Parathyroid adenoma (tissue), 2 donors: ENCODE results near the gene BRPF1.

Experiments used
- H2AFZ ChIP-seq: fragments of 300-600 bp; sonication (generic); one replicate; pipeline ENCODE4 v1.7.0; 2017; ENCODE audit warnings: antibody characterized with exemption, mild to moderate bottlenecking
- H3K27ac ChIP-seq: fragments of 300-600 bp; sonication (generic); one replicate; pipeline ENCODE4 v1.7.0; 2017
- H3K27me3 ChIP-seq: fragments of 300-600 bp; sonication (generic); one replicate; pipeline ENCODE4 v1.7.0; 2017; ENCODE audit warnings: low read length; ENCODE audit not compliant: control insufficient read depth, insufficient read depth
- H3K36me3 ChIP-seq: fragments of 300-600 bp; sonication (generic); one replicate; pipeline ENCODE4 v1.7.0; 2017; ENCODE audit warnings: low read length; ENCODE audit not compliant: control insufficient read depth, insufficient read depth
- H3K4me1 ChIP-seq: fragments of 300-600 bp; sonication (generic); one replicate; pipeline ENCODE4 v1.7.0; 2017; ENCODE audit warnings: control low read depth
- H3K4me2 ChIP-seq: fragments of 300-600 bp; sonication (generic); one replicate; pipeline ENCODE4 v1.7.0; 2017; ENCODE audit warnings: low read length
- H3K4me3 ChIP-seq: fragments of 300-600 bp; sonication (generic); one replicate; pipeline ENCODE4 v1.7.0; 2017; ENCODE audit warnings: low read depth, low read length
- H3K79me2 ChIP-seq: fragments of 300-600 bp; sonication (generic); one replicate; pipeline ENCODE4 v1.7.0; 2017; ENCODE audit warnings: control low read depth
- H3K9ac ChIP-seq: fragments of 300-600 bp; sonication (generic); one replicate; pipeline ENCODE4 v1.7.0; 2017; ENCODE audit warnings: mild to moderate bottlenecking
- H3K9me3 ChIP-seq: fragments of 300-600 bp; sonication (generic); one replicate; pipeline ENCODE4 v1.7.0; 2017; ENCODE audit warnings: low read length; ENCODE audit not compliant: control insufficient read depth
- CTCF ChIP-seq: fragments of 300-600 bp; sonication (generic); IDR thresholded peaks from one replicate; pipeline ENCODE4 v1.7.0; 2017; ENCODE audit warnings: antibody characterized with exemption, mild to moderate bottlenecking
- donor health status: primary hyperparathyroidism.

The BRPF1 gene

DNA sequence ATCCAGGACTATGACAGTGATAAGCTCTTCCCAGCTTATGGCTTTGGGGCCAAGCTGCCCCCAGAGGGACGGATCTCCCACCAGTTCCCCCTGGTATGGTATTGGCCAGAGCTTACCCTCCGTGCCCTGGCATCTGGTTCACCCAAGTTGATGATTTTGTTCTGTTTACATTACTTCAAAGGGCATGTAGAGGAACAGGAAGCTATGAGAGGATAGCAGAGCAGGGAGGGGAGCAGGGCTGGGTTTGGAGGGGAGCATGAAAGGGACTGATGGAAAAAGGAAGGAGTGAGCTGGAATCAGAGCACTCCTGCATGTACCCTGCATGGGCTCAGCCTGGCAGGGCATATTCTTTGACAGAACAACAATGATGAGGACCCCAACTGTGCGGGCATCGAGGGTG lies 13.4 kb upstream of the BRPF1 start:
- no peak overlapping the region for H3K9ac ChIP-seq
- H2AFZ ChIP-seq: no peak overlapping the region
- no peaks in the 10 kb centered on the region for H3K9me3 ChIP-seq
- H3K4me3 ChIP-seq: no peak overlapping the region
- H3K4me2 ChIP-seq: no peak overlapping the region
- no peaks in the 10 kb centered on the region for H3K4me1 ChIP-seq
- H3K27me3 ChIP-seq: no peaks in the 10 kb centered on the region
- no peak overlapping the region for H3K27ac ChIP-seq
- TF ChIP-seq CTCF: no peak
- no peaks in the 10 kb centered on the region for H3K79me2 ChIP-seq
- H3K36me3 ChIP-seq: no peaks in the 10 kb centered on the region

GRCh38 chr3:9721015-9721699 lies 10.4 kb upstream of the BRPF1 start:
- Histone ChIP-seq H3K36me3 (no peaks in the 10 kb centered on the region), H3K27me3 (no peaks in the 10 kb centered on the region), H2AFZ (no peak overlapping the region), H3K9ac (no peak overlapping the region), H3K4me2 (no peak overlapping the region), H3K4me3 (no peak overlapping the region), H3K9me3 (no peaks in the 10 kb centered on the region), H3K4me1 (no peaks in the 10 kb centered on the region), H3K27ac (no peak overlapping the region), H3K79me2 (no peaks in the 10 kb centered on the region)
- TF ChIP-seq CTCF: no peak

- no peaks in the 10 kb centered on the region for H3K9me3 ChIP-seq
- H3K27ac ChIP-seq: no peak overlapping the region
- H3K4me3 ChIP-seq: no peak overlapping the region
- no peak overlapping the region for H2AFZ ChIP-seq
- no peak for TF ChIP-seq CTCF
- no peaks in the 10 kb centered on the region for H3K4me1 ChIP-seq
- H3K27me3 ChIP-seq: no peaks in the 10 kb centered on the region
- H3K79me2 ChIP-seq: no peaks in the 10 kb centered on the region
- H3K36me3 ChIP-seq: no peaks in the 10 kb centered on the region
- no peak overlapping the region for H3K4me2 ChIP-seq
- no peak overlapping the region for H3K9ac ChIP-seq
These were observed 9.9 kb upstream of the BRPF1 start for GRCh38 chr3:9721700-9722060.

DNA sequence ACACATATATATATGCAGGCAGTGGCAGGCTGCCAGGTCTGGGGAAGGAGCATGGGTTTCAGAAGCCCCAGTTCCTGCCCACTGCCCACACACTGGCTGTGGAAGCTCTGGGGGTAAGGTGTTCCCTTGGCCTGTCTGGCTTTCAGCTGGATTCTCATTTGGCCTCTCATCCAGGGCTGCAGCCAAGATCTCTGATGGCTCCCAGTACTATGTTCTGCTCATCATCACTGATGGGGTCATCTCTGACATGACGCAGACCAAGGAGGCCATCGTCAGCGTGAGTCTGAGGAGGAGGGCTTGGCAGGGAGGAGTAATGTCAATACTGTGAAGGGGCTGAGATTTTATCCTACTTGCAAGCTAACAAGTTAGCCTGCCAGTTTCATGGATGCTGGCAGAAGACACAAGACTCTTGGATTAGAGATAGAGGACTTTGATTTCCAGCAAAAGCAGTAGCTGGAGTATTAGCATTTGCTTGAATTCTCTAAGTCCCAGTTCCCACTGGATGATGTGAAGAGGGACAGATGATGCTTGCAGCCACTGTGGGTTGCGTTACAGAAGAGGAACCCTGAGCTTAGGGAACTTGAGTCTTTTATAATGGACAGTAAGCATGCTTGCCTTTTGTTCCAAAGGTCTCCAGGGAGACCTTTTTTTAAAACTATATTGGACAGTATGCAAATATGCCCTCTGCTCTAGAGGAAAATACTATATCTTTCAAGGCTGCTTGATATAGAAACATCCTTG lies 5.6 kb upstream of the BRPF1 start:
- H3K27me3 ChIP-seq: no peaks in the 10 kb centered on the region
- no peak overlapping the region for H2AFZ ChIP-seq
- no peaks in the 10 kb centered on the region for H3K9me3 ChIP-seq
- no peaks in the 10 kb centered on the region for H3K79me2 ChIP-seq
- no peak overlapping the region for H3K4me2 ChIP-seq
- no peak overlapping the region for H3K4me3 ChIP-seq
- H3K27ac ChIP-seq: no peak overlapping the region
- H3K36me3 ChIP-seq: no peaks in the 10 kb centered on the region
- no peak for TF ChIP-seq CTCF
- no peaks in the 10 kb centered on the region for H3K4me1 ChIP-seq
- H3K9ac ChIP-seq: no peak overlapping the region
